DND-41 (cell line): ENCODE measurements around the gene ATXN1.

Experiments used
- CTCF ChIP-seq: IDR thresholded peaks from 2 replicates; pipeline ENCODE4 v1.5.1; 2012; ENCODE audit warnings: borderline replicate concordance, low read length, moderate library complexity, mild to moderate bottlenecking; ENCODE audit not compliant: poor library complexity, severe bottlenecking; ENCODE audit errors: extremely low read depth
- EZH2 ChIP-seq: IDR thresholded peaks from 3 replicates; pipeline ENCODE4 v1.6.1; 2012; ENCODE audit warnings: borderline replicate concordance, low read depth, mild to moderate bottlenecking, moderate library complexity, low read length, inconsistent platforms; ENCODE audit not compliant: severe bottlenecking

- TF ChIP-seq CTCF, result no peak
- TF ChIP-seq EZH2, result no peak
These were observed 108.0 kb downstream of the ATXN1 start for GRCh38 chr6:16653226-16653625.
